H1 (cell line): ENCODE measurements around the gene TLR4. TPM values are rescaled to one million over a fixed set of nuclear protein-coding genes. Genes with fewer than 3 reads are reported as not detected.

ENCODE experiments used
- CTCF ChIA-PET: fragments of 300-600 bp; sonication (Branson Sonifier 250); formaldehyde crosslinking; loops from one replicate; lab custom pipeline; 2021; ENCODE audit not compliant: partially characterized antibody; lab: Charles Lee
- POLR2A ChIA-PET: fragments of 300-600 bp; sonication (Branson Sonifier 250); formaldehyde crosslinking; loops from one replicate; lab custom pipeline; 2021; ENCODE audit warnings: inconsistent platforms; ENCODE audit not compliant: partially characterized antibody; lab: Charles Lee
- DNase-seq, 2 experiments: peaks; one replicate each; pipeline versions ENCODE4 v3.0.0 to v3.0.0-alpha.2; 2010 to 2022; ENCODE audit warnings: low spot score in 2 of 2, low read depth in 1 of 2, mixed read lengths in 1 of 2
- FAIRE-seq: peaks from 2 replicates; lab custom pipeline; 2011; peaks lifted over from hg19 to GRCh38; lab: Jason Lieb, UNC
- H2AFZ ChIP-seq: 2 replicates; pipeline ENCODE4 v1.8.1; 2012; ENCODE audit warnings: low read length, inconsistent platforms
- H2AK5ac ChIP-seq: 2 replicates; pipeline ENCODE4 v1.6.1; 2013; ENCODE audit warnings: low read depth, low read length
- H2BK120ac ChIP-seq: replicated peaks from 2 replicates; pipeline ENCODE3; 2013; ENCODE audit warnings: low read depth, low read length, inconsistent platforms
- H2BK12ac ChIP-seq: 2 replicates; pipeline ENCODE4 v1.6.1; 2013; ENCODE audit warnings: low read depth, low read length
- H2BK15ac ChIP-seq: 2 replicates; pipeline ENCODE4 v1.6.1; 2013; ENCODE audit warnings: low read length
- H2BK20ac ChIP-seq: 2 replicates; pipeline ENCODE4 v1.6.1; 2013; ENCODE audit warnings: low read length
- H2BK5ac ChIP-seq: 2 replicates; pipeline ENCODE4 v1.6.1; 2013; ENCODE audit warnings: low read depth, low read length
- H3K14ac ChIP-seq: 2 replicates; pipeline ENCODE4 v1.6.1; 2013; ENCODE audit warnings: inconsistent platforms; ENCODE audit not compliant: insufficient read length
- H3K18ac ChIP-seq: 2 replicates; pipeline ENCODE4 v1.6.1; 2013; ENCODE audit warnings: low read length; ENCODE audit errors: extremely low read depth
- H3K23ac ChIP-seq: 2 replicates; pipeline ENCODE4 v1.6.1; 2013; ENCODE audit warnings: inconsistent platforms; ENCODE audit not compliant: insufficient read length
- H3K23me2 ChIP-seq: 2 replicates; pipeline ENCODE4 v1.6.1; 2013; ENCODE audit warnings: low read depth, low read length
- H3K27ac ChIP-seq: 2 replicates; pipeline ENCODE4 v1.6.1; 2011; ENCODE audit warnings: low read depth, low read length, inconsistent platforms
- H3K27me3 ChIP-seq, 4 experiments: replicated peaks in 1 of 4; 1 replicate in 1 of 4; 2 replicates in 3 of 4; pipeline versions ENCODE4 v1.6.1 to v1.8.1; 2011 to 2013; ENCODE audit warnings: low read length in 3 of 4, mild to moderate bottlenecking in 3 of 4, inconsistent platforms in 2 of 4, mixed read lengths in 2 of 4, moderate library complexity in 1 of 4; ENCODE audit not compliant: control insufficient read depth in 3 of 4, insufficient read depth in 3 of 4; ENCODE audit errors: extremely low read depth in 1 of 4
- H3K36me3 ChIP-seq, 4 experiments: 2 replicates each; pipeline versions ENCODE4 v1.6.1 to v1.8.1; 2011 to 2013; ENCODE audit warnings: mild to moderate bottlenecking in 4 of 4, low read length in 3 of 4, moderate library complexity in 2 of 4, control low read depth in 1 of 4, inconsistent platforms in 1 of 4; ENCODE audit not compliant: insufficient read depth in 4 of 4, control insufficient read depth in 2 of 4
- H3K4ac ChIP-seq: replicated peaks from 2 replicates; pipeline ENCODE3; 2013; ENCODE audit warnings: low read length, low read depth, mixed read lengths, inconsistent platforms; ENCODE audit not compliant: insufficient read length
- H3K4me1 ChIP-seq, 4 experiments: replicated peaks in 1 of 4; 1 replicate in 1 of 4; 2 replicates in 3 of 4; pipeline versions ENCODE4 v1.6.1 to v1.8.1; 2011 to 2013; ENCODE audit warnings: low read length in 3 of 4, inconsistent platforms in 2 of 4, mixed read lengths in 1 of 4; ENCODE audit not compliant: insufficient read depth in 4 of 4, control insufficient read depth in 3 of 4
- H3K4me2 ChIP-seq, 2 experiments: 2 replicates each; pipeline versions ENCODE4 v1.6.1 to v1.8.1; 2011 to 2013; ENCODE audit warnings: low read depth in 2 of 2, low read length in 2 of 2, control low read depth in 1 of 2, inconsistent platforms in 1 of 2, mild to moderate bottlenecking in 1 of 2; ENCODE audit not compliant: insufficient read depth in 1 of 2
- H3K4me3 ChIP-seq, 4 experiments: fragments of 200-600, 300-600 bp in 1 of 4; sonication (generic), shearing (Covaris generic), sonication (Bioruptor Twin) in 1 of 4; 2 replicates each; pipeline versions ENCODE4 v1.5.1 to v1.8.1; 2011 to 2016; ENCODE audit warnings: low read length in 4 of 4, low read depth in 3 of 4, control low read depth in 2 of 4, inconsistent platforms in 2 of 4, mild to moderate bottlenecking in 2 of 4, mixed read lengths in 1 of 4, moderate library complexity in 1 of 4; ENCODE audit not compliant: insufficient read depth in 2 of 4; ENCODE audit errors: extremely low read depth in 1 of 4
- H3K56ac ChIP-seq: replicated peaks from 2 replicates; pipeline ENCODE3; 2013; ENCODE audit warnings: low read depth, mild to moderate bottlenecking, mixed read lengths, low read length, inconsistent platforms; ENCODE audit not compliant: insufficient read length
- H3K79me1 ChIP-seq: 2 replicates; pipeline ENCODE4 v1.6.1; 2013; ENCODE audit warnings: low read depth, low read length, control low read depth
- H3K79me2 ChIP-seq, 2 experiments: 2 replicates each; pipeline versions ENCODE4 v1.6.1 to v1.8.1; 2012 to 2013; ENCODE audit warnings: low read length in 2 of 2, mild to moderate bottlenecking in 2 of 2, inconsistent platforms in 1 of 2; ENCODE audit not compliant: insufficient read depth in 2 of 2, control insufficient read depth in 1 of 2
- H3K9ac ChIP-seq, 4 experiments: replicated peaks in 1 of 4; 1 replicate in 1 of 4; 2 replicates in 3 of 4; pipeline versions ENCODE4 v1.6.1 to v1.8.1; 2011 to 2013; ENCODE audit warnings: low read depth in 3 of 4, low read length in 3 of 4, control low read depth in 2 of 4, mild to moderate bottlenecking in 2 of 4, moderate library complexity in 2 of 4, inconsistent platforms in 1 of 4; ENCODE audit errors: extremely low read depth in 1 of 4
- H3K9me3 ChIP-seq, 2 experiments: 2 replicates each; pipeline versions ENCODE4 v1.6.1 to v1.8.1; 2012 to 2013; ENCODE audit warnings: mild to moderate bottlenecking in 2 of 2, moderate library complexity in 2 of 2, control low read depth in 1 of 2, inconsistent platforms in 1 of 2, low read depth in 1 of 2, low read length in 1 of 2, mixed read lengths in 1 of 2; ENCODE audit not compliant: insufficient read depth in 2 of 2
- H4K20me1 ChIP-seq, 2 experiments: replicated peaks in 1 of 2; 2 replicates each; pipeline versions ENCODE3 to v1.8.1; 2011 to 2013; ENCODE audit warnings: inconsistent platforms in 2 of 2, low read length in 2 of 2, mild to moderate bottlenecking in 1 of 2; ENCODE audit not compliant: insufficient read depth in 2 of 2, control insufficient read depth in 1 of 2
- H4K5ac ChIP-seq: 2 replicates; pipeline ENCODE4 v1.6.1; 2013; ENCODE audit warnings: low read length, low read depth, mixed read lengths, inconsistent platforms; ENCODE audit not compliant: insufficient read length
- H4K8ac ChIP-seq: 2 replicates; pipeline ENCODE4 v1.8.0; 2013; ENCODE audit warnings: mild to moderate bottlenecking, moderate library complexity, low read length, inconsistent platforms; ENCODE audit not compliant: insufficient read depth; ENCODE audit errors: extremely low read depth
- H4K91ac ChIP-seq: replicated peaks from 2 replicates; pipeline ENCODE3; 2013; ENCODE audit warnings: low read length, mixed read lengths, inconsistent platforms; ENCODE audit not compliant: insufficient read length
- BRCA1 ChIP-seq: IDR thresholded peaks from 2 replicates; pipeline ENCODE4 v1.6.1; 2012; ENCODE audit warnings: low read depth, low read length, improper control_type of control experiment
- CREB1 ChIP-seq: IDR thresholded peaks from 2 replicates; pipeline ENCODE4 v1.6.1; 2012; ENCODE audit warnings: inconsistent platforms
- EGR1 ChIP-seq: IDR thresholded peaks from 2 replicates; pipeline ENCODE4 v1.6.1; 2011; ENCODE audit warnings: low read depth, low read length, borderline replicate concordance
- HDAC2 ChIP-seq, 2 experiments: fragments of 300-600 bp in 1 of 2; sonication (generic) in 1 of 2; IDR thresholded peaks; 2 replicates each; pipeline ENCODE4 v1.6.1; 2011 to 2012; ENCODE audit warnings: low read depth in 2 of 2, low read length in 2 of 2, mild to moderate bottlenecking in 2 of 2, moderate library complexity in 2 of 2, borderline replicate concordance in 1 of 2, inconsistent platforms in 1 of 2
- JUND ChIP-seq: IDR thresholded peaks from 2 replicates; pipeline ENCODE4 v1.6.1; 2011; ENCODE audit warnings: mild to moderate bottlenecking, improper control_type of control experiment, low read length
- KDM1A ChIP-seq: fragments of 200-600, 300-600 bp; sonication (generic); IDR thresholded peaks from 2 replicates; pipeline ENCODE4 v1.7.1; 2016; ENCODE audit warnings: mild to moderate bottlenecking, low read length, borderline replicate concordance
- NRF1 ChIP-seq: IDR thresholded peaks from 2 replicates; pipeline ENCODE4 v1.6.1; 2011; ENCODE audit warnings: mild to moderate bottlenecking, low read depth, low read length, improper control_type of control experiment
- PHF8 ChIP-seq: fragments of 200-600 bp; sonication (generic); conservative IDR thresholded peaks from 2 replicates; pipeline ENCODE4 v1.7.1; 2012; ENCODE audit warnings: low read depth, mild to moderate bottlenecking, inconsistent platforms, low read length, moderate library complexity
- POLR2AphosphoS5 ChIP-seq: IDR thresholded peaks from 2 replicates; pipeline ENCODE4 v1.6.1; 2011; ENCODE audit warnings: low read depth, low read length
- SIX5 ChIP-seq: IDR thresholded peaks from 2 replicates; pipeline ENCODE4 v1.6.1; 2011; ENCODE audit warnings: mild to moderate bottlenecking, low read depth, low read length
- TAF1 ChIP-seq: IDR thresholded peaks from 2 replicates; pipeline ENCODE4 v1.6.1; 2011; ENCODE audit warnings: mild to moderate bottlenecking, low read depth, low read length
- WGBS, 2 experiments: shearing (Covaris generic) in 1 of 2; methylation state at CpG; one replicate each; pipeline versions ENCODE4 v1.1.6 to v1.1.7; 2013 to 2015; ENCODE audit warnings: low lambda C conversion rate in 2 of 2, mixed read lengths in 2 of 2, inconsistent platforms in 1 of 2, low coverage in 1 of 2, missing lambda C conversion rate in 1 of 2; ENCODE audit not compliant: insufficient replicate concordance in 2 of 2, insufficient coverage in 1 of 2, insufficient read length in 1 of 2; ENCODE audit errors: extremely low coverage in 1 of 2, missing lambda C conversion rate in 1 of 2; 5-methylcytosine and 5-hydroxymethylcytosine counted together
- polyA plus RNA-seq, 7 experiments: library from polyadenylated mRNA; depleted of rRNA in 3 of 7; stranded (reverse) in 5 of 7; unstranded in 2 of 7; fragments of >200 nt in 5 of 7; fragments of 200-250 nt in 2 of 7; gene quantifications; 1 replicate in 5 of 7; 2 replicates in 1 of 7; 4 replicates in 1 of 7; pipeline versions ENCODE4 v1.2.1 to v1.2.3, GENCODE V29; 2011 to 2013; ENCODE audit warnings: missing spikeins in 2 of 7, mixed read lengths in 2 of 7
- total RNA-seq: library from RNA; stranded (reverse); fragmentation: NEBNext Ultra II Directional; extraction: Animal tissue kit (Norgen Biotek cat#: 25700); gene quantifications from 2 replicates; pipeline ENCODE4 v1.2.1, GENCODE V29; 2021
- TF ChIP-seq, protein P1 (sequence below): IDR thresholded peaks from 2 replicates; pipeline ENCODE4 v1.6.1; 2012; ENCODE audit warnings: inconsistent platforms
- TF ChIP-seq, protein P2 (sequence below): IDR thresholded peaks from 2 replicates; pipeline ENCODE4 v1.6.1; 2012; ENCODE audit warnings: inconsistent platforms

Gene TLR4
- total and polyA plus RNA-seq, 2 of the 8 experiments (the other 6 are each of a cell fraction or from before 2014, with no cell fraction given): 0.02 to 0.17 TPM

DNA sequence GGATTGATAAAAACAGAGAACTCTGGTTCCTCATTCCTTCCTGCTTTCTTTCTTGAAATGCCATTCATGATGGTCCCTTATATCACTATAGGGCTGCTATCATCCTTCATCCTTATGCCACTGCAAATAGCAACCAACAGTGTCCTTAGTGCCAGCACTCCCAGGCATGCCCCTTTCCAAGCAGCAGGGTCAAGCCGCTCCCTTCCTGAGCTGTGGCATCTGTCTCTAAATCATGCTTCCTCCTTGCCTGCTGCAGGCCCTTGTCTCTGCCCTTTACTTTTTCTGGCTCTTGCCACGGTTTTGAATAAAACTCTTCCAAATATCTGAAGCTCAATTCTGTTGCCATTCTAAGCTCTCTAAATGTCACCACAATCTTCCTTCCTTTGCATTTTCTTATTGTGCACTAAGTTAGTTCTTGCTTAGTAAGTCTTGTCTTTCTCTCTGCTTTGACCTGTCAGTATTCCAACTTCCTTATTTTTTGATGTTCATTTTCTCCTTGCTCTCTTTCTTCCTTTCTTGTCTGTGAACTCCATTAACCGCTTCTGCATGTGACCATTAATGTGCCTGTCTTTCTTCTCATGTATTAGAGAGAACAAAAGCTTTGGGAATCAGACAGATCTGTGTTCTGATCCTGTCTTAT, 19.9 kb downstream of the TLR4 start:
- no peak overlapping the region for H2BK5ac ChIP-seq
- no peak overlapping the region for H3K14ac ChIP-seq
- ChIA-PET POLR2A (interaction anchor here (0.7 kb wide), 1 partner anchor 10 kb away, joined by 4 read pairs; no protein-coding TSS in a partner anchor), CTCF (interaction anchor here (0.6 to 1.4 kb wide), 4 partner anchors 17 to 875 kb away, joined by 3 to 4 read pairs (median 3); no protein-coding TSS in a partner anchor)
- H2AFZ ChIP-seq: 0 out of 2 replicates have a peak overlapping the region, but pooled peaks have one; percentile 58
- no peaks in the 10 kb centered on the region for H3K9me3 ChIP-seq
- no peak overlapping the region for H3K4me2 ChIP-seq
- no peak overlapping the region for H3K18ac ChIP-seq
- no peak overlapping the region for H3K23ac ChIP-seq
- no peak overlapping the region for H3K56ac ChIP-seq
- no peaks in the 10 kb centered on the region for H3K79me2 ChIP-seq
- no peak overlapping the region for H2BK20ac ChIP-seq
- no peaks in the 10 kb centered on the region for H3K36me3 ChIP-seq
- no peak overlapping the region for H4K91ac ChIP-seq
- no peak overlapping the region for H2AK5ac ChIP-seq
- no peak overlapping the region for H3K4me3 ChIP-seq
- no peak overlapping the region for H3K27ac ChIP-seq
- no peak for DNase-seq
- no peak overlapping the region for H3K9ac ChIP-seq
- H3K4me1 ChIP-seq: peaks cover 0 to 3% (median 0%) of the 10 kb centered on the region in 4 experiments; a peak in 2 of 7 replicates
- H3K4ac ChIP-seq: no peak overlapping the region
- H2BK12ac ChIP-seq: no peak overlapping the region
- 83% methylated on average over 3 of the region's 3 CpGs; no CpG with 5 or more reads in 1 of the 2 experiments for WGBS, 2 experiments
- no peaks in the 10 kb centered on the region for H4K20me1 ChIP-seq
- H3K79me1 ChIP-seq: no peaks in the 10 kb centered on the region
- no peak overlapping the region for H2BK120ac ChIP-seq
- FAIRE-seq: no peak
- no peaks in the 10 kb centered on the region for H3K23me2 ChIP-seq
- H3K27me3 ChIP-seq: no peaks in the 10 kb centered on the region
- H4K5ac ChIP-seq: no peak overlapping the region
- H4K8ac ChIP-seq: no peak overlapping the region
- H2BK15ac ChIP-seq: no peak overlapping the region
- TF ChIP-seq KDM1A (no peak), CREB1 (no peak), JUND (no peak), PHF8 (no peak), NRF1 (no peak), TAF1 (no peak), SIX5 (no peak), EGR1 (no peak), HDAC2 (IDR thresholded peaks at IDR 0.05; ENCODE audit: borderline replicate concordance in 1 of 2, low read depth in 2 of 2, low read length in 2 of 2) (no peak), POLR2AphosphoS5 (no peak), BRCA1 (no peak)
- TF ChIP-seq, protein P1, sequence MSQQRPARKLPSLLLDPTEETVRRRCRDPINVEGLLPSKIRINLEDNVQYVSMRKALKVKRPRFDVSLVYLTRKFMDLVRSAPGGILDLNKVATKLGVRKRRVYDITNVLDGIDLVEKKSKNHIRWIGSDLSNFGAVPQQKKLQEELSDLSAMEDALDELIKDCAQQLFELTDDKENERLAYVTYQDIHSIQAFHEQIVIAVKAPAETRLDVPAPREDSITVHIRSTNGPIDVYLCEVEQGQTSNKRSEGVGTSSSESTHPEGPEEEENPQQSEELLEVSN: no peak
- TF ChIP-seq, protein P2, sequence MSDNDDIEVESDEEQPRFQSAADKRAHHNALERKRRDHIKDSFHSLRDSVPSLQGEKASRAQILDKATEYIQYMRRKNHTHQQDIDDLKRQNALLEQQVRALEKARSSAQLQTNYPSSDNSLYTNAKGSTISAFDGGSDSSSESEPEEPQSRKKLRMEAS: no peak
